Left lung (tissue), 10 donors: ENCODE results near the gene TMEM108. TPM values are rescaled to one million over a fixed set of nuclear protein-coding genes. Genes with fewer than 3 reads are reported as not detected.

Experiments used
- ATAC-seq: fragments of 200-7000 bp; cut with Tn5 transposase; one replicate; pipeline ENCODE4 v1.9.1; 2020; ENCODE audit warnings: moderate library complexity
- DNase-seq, 4 donors: peaks; one replicate each; pipeline ENCODE4 v3.0.0-alpha.2; 2013 to 2020
- H3K27ac ChIP-seq, 2 donors: fragments of 200-600 bp; sonication (generic) in 1 of 2; one replicate each; pipeline versions ENCODE4 v1.5.0 to v1.8.0; 2020 to 2021
- H3K27me3 ChIP-seq, 2 donors: fragments of 200-600 bp; sonication (generic) in 1 of 2; one replicate each; pipeline versions ENCODE4 v1.5.0 to v1.8.0; 2020 to 2021
- H3K36me3 ChIP-seq, 2 donors: fragments of 200-600 bp; sonication (generic) in 1 of 2; one replicate each; pipeline versions ENCODE4 v1.5.0 to v1.8.0; 2020 to 2021
- H3K4me1 ChIP-seq, 2 donors: fragments of 200-600 bp; one replicate each; pipeline ENCODE4 v1.8.0; 2021
- H3K4me3 ChIP-seq, 2 donors: fragments of 200-600 bp; sonication (generic) in 1 of 2; one replicate each; pipeline versions ENCODE4 v1.5.0 to v1.8.0; 2020 to 2021; ENCODE audit warnings: mild to moderate bottlenecking in 1 of 2
- H3K9me3 ChIP-seq, 2 donors: fragments of 200-600 bp; sonication (generic) in 1 of 2; one replicate each; pipeline versions ENCODE4 v1.5.0 to v1.8.0; 2020 to 2021
- CTCF ChIP-seq, 2 donors: fragments of 200-600 bp; sonication (generic) in 1 of 2; IDR thresholded peaks; one replicate each; pipeline versions ENCODE4 v1.5.0 to v1.8.0; 2021; ENCODE audit warnings: antibody characterized with exemption in 2 of 2
- intact Hi-C, 2 donors: fragments of 100-400 bp; cut with DNase I; formaldehyde crosslinking; loops; one replicate each; pipeline versions ENCODE4 v1.11.2 to v1.14.2; 2022
- polyA plus RNA-seq, 6 donors: library from polyadenylated mRNA; unstranded; fragments of 120-200 nt; gene quantifications; one replicate each; pipeline ENCODE4 v1.2.1, GENCODE V29; 2013; ENCODE audit not compliant: insufficient read length in 6 of 6
- total RNA-seq, 2 donors: library from RNA; stranded (reverse); fragmentation: NEBNext Ultra II Directional; extraction: Animal tissue kit (Norgen Biotek cat#: 25700); gene quantifications; one replicate each; pipeline ENCODE4 v1.2.1, GENCODE V29; 2021
- donor health status: DM: no; HTN: yes; CAD: no.
- donor health status: DM: no; HTN: no; CAD: no.

TMEM108 gene
- total and polyA plus RNA-seq, 8 donors = 18.5 to 58.8 (median 43.7) TPM

GRCh38 chr3:133181392-133182150 is 143.4 kb downstream of the TMEM108 start:
- ATAC-seq = no peak

DNA sequence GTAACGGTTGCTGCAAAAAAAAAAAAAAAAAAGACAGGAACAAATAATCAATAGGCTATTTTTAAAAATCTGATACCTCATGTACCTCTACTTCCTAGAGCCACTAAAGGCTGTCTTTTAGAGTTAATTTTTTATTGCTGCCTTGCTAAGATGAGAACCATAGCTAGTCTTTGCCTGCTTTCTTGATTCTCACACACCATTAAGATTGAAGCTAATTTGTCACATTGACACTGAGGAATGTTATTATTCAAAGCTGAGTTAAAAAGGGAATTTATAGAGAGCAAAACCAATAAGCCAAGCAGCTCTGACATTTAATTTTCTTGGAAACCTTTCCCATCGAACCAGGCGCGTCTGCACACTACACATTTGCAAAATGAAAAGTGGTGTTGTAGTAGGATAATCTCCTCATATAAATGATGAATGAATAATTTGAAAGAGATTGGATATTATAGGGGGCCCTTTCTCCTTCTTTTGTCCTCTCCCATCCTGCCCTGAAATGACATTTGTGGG is 149.7 kb downstream of the TMEM108 start:
- no peak for DNase-seq
- no peak for ATAC-seq
- no peaks in the 10 kb centered on the region for H3K36me3 ChIP-seq
- intact Hi-C loops = no loop called here
- H3K9me3 ChIP-seq = no peaks in the 10 kb centered on the region
- no peak for TF ChIP-seq CTCF (IDR thresholded peaks at IDR 0.05)
- no peak overlapping the region for H3K4me3 ChIP-seq
- H3K27me3 ChIP-seq = no peaks in the 10 kb centered on the region
- no peak overlapping the region for H3K27ac ChIP-seq
- peaks cover 0 to 6% of the 10 kb centered on the region in 2 donors for H3K4me1 ChIP-seq

More at GRCh38 chr3:133181392-133182150, 143.4 kb downstream of the TMEM108 start:
- H3K9me3 ChIP-seq = no peaks in the 10 kb centered on the region
- DNase-seq = no peak
- no peak overlapping the region for H3K4me3 ChIP-seq
- no peak overlapping the region for H3K27ac ChIP-seq
- no peaks in the 10 kb centered on the region for H3K27me3 ChIP-seq
- no peaks in the 10 kb centered on the region for H3K36me3 ChIP-seq
- intact Hi-C loops = no loop called here
- TF ChIP-seq CTCF (IDR thresholded peaks at IDR 0.05) = no peak
- peaks cover 0 to 4% of the 10 kb centered on the region in 2 donors for H3K4me1 ChIP-seq

GRCh38 chr3:133188996-133189395 is 150.8 kb downstream of the TMEM108 start:
- no peaks in the 10 kb centered on the region for H3K27me3 ChIP-seq
- no peaks in the 10 kb centered on the region for H3K9me3 ChIP-seq
- no peak for TF ChIP-seq CTCF (IDR thresholded peaks at IDR 0.05)
- no peak overlapping the region for H3K27ac ChIP-seq
- intact Hi-C loops = no loop called here
- no peak for ATAC-seq
- peaks cover 0 to 6% of the 10 kb centered on the region in 2 donors for H3K4me1 ChIP-seq
- H3K36me3 ChIP-seq = no peaks in the 10 kb centered on the region
- no peak overlapping the region for H3K4me3 ChIP-seq
- DNase-seq = no peak

DNA sequence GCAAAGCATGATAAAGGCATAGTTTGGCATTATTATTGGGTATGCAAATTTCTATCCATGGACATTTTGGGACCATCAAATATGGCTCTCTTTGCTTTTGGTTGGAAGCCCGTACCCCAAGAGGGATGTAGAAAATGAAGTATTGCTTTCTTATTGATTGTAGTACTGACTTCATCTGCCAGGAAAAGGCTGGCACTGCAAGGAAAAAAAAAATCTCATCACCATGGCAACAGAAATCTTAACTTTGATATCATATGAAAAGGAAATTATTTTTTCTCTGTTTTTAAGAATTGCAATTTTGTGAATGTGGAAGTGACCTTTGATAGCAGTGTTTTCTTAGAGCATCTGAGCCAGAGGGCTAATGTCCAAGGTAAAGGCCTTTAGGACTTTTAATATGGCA is 151.7 kb downstream of the TMEM108 start:
- no peak overlapping the region for H3K4me3 ChIP-seq
- TF ChIP-seq CTCF (IDR thresholded peaks at IDR 0.05) = no peak
- peaks cover 0 to 6% of the 10 kb centered on the region in 2 donors for H3K4me1 ChIP-seq
- no peak overlapping the region for H3K27ac ChIP-seq
- H3K9me3 ChIP-seq = no peaks in the 10 kb centered on the region
- DNase-seq (no peak), ATAC-seq (no peak)
- H3K36me3 ChIP-seq = no peaks in the 10 kb centered on the region
- no peaks in the 10 kb centered on the region for H3K27me3 ChIP-seq
- intact Hi-C loops = no loop called here

- intact Hi-C loops = no loop called here
- DNase-seq (no peak), ATAC-seq (no peak)
These were observed 153.6 kb downstream of the TMEM108 start for GRCh38 chr3:133191818-133192217.

More at GRCh38 chr3:133191818-133192217, 153.6 kb downstream of the TMEM108 start:
- Histone ChIP-seq H3K4me3 (no peak overlapping the region), H3K4me1 (no peaks in the 10 kb centered on the region), H3K27ac (no peak overlapping the region), H3K9me3 (no peaks in the 10 kb centered on the region), H3K27me3 (no peaks in the 10 kb centered on the region), H3K36me3 (no peaks in the 10 kb centered on the region)
- TF ChIP-seq CTCF (IDR thresholded peaks at IDR 0.05) = no peak
